PC-9 (cell line): Measurements from ENCODE around the gene STARD3NL. TPM values are rescaled to one million over a fixed set of nuclear protein-coding genes. Genes with fewer than 3 reads are reported as not detected.

Experiments
- BruUV-seq: library from RNA; stranded (reverse); fragments of 400-500 nt; replicated peaks from 2 replicates; lab custom pipeline; 2021; lab: Mats Ljungman, UMichigan
- CTCF ChIA-PET: fragments of 300-600 bp; sonication (Branson Sonifier 250); formaldehyde crosslinking; loops from one replicate; lab custom pipeline; 2022; ENCODE audit warnings: antibody characterized with exemption; lab: Charles Lee
- POLR2A ChIA-PET: fragments of 300-600 bp; sonication (Branson Sonifier 250); formaldehyde crosslinking; loops from one replicate; lab custom pipeline; 2022; ENCODE audit warnings: antibody characterized with exemption; ENCODE audit not compliant: unreplicated experiment; lab: Charles Lee
- DNase-seq, 2 experiments: peaks; one replicate each; pipeline versions ENCODE4 v3.0.0 to v3.0.0-alpha.2; 2015 to 2022; ENCODE audit warnings: mixed read lengths in 1 of 2
- H2AFZ ChIP-seq: fragments of 200-600 bp; sonication (generic); 2 replicates; pipeline ENCODE4 v1.8.1; 2017; ENCODE audit warnings: antibody characterized with exemption
- H3F3A ChIP-seq: fragments of 200-600 bp; sonication (generic); 2 replicates; pipeline ENCODE4 v1.8.1; 2017; ENCODE audit warnings: antibody characterized with exemption, mild to moderate bottlenecking, low read depth; ENCODE audit not compliant: insufficient read depth
- H3K27ac ChIP-seq: fragments of 200-600 bp; sonication (generic); 2 replicates; pipeline ENCODE4 v1.6.1; 2016; ENCODE audit warnings: mixed run types
- H3K27me3 ChIP-seq: fragments of 200-600 bp; sonication (generic); 2 replicates; pipeline ENCODE4 v1.6.1; 2016; ENCODE audit warnings: low read depth, mixed run types; ENCODE audit not compliant: insufficient read depth
- H3K36me3 ChIP-seq: fragments of 200-600 bp; sonication (generic); 2 replicates; pipeline ENCODE4 v1.6.1; 2016; ENCODE audit warnings: low read depth, mixed run types
- H3K4me1 ChIP-seq: fragments of 200-600 bp; sonication (generic); replicated peaks from 2 replicates; pipeline ENCODE4 v1.6.1; 2016; ENCODE audit warnings: mixed run types; ENCODE audit not compliant: insufficient read depth
- H3K4me2 ChIP-seq: fragments of 200-600 bp; sonication (generic); 2 replicates; pipeline ENCODE4 v1.6.1; 2017; ENCODE audit warnings: mixed run types
- H3K4me3 ChIP-seq: fragments of 200-600 bp; sonication (generic); 2 replicates; pipeline ENCODE4 v1.6.1; 2016; ENCODE audit warnings: mixed run types
- H3K79me2 ChIP-seq: fragments of 200-600 bp; sonication (generic); 2 replicates; pipeline ENCODE4 v1.6.1; 2017; ENCODE audit warnings: low read depth, mixed run types
- H3K9me2 ChIP-seq: fragments of 200-600 bp; sonication (generic); 2 replicates; pipeline ENCODE4 v1.8.1; 2017; ENCODE audit warnings: mild to moderate bottlenecking; ENCODE audit not compliant: insufficient read depth
- H3K9me3 ChIP-seq: fragments of 200-600 bp; sonication (generic); 2 replicates; pipeline ENCODE4 v1.8.1; 2016; ENCODE audit warnings: low read depth; ENCODE audit not compliant: insufficient read depth
- H4K20me1 ChIP-seq: fragments of 200-600 bp; sonication (generic); 2 replicates; pipeline ENCODE4 v1.8.1; 2017; ENCODE audit not compliant: insufficient read depth
- CTCF ChIP-seq: fragments of 200-600 bp; sonication (generic); conservative IDR thresholded peaks from 2 replicates; pipeline ENCODE4 v1.6.1; 2017; ENCODE audit warnings: mixed run types, antibody characterized with exemption, mild to moderate bottlenecking, moderate library complexity
- EZH2 ChIP-seq: fragments of 200-600 bp; sonication (generic); IDR thresholded peaks from 2 replicates; pipeline ENCODE4 v1.8.0; 2017; ENCODE audit warnings: antibody characterized with exemption, low read depth
- intact Hi-C: fragments of 100-400 bp; cut with micrococcal nuclease; formaldehyde crosslinking; loops from one replicate; pipeline ENCODE4 v1.10.0; 2022; ENCODE audit not compliant: unreplicated experiment
- total RNA-seq: library from RNA; stranded (reverse); gene quantifications from 2 replicates; pipeline ENCODE4 v1.2.3, GENCODE V29; 2021

Gene STARD3NL
- total RNA-seq, 1 experiment from 2014 or later = 41.4 TPM

- POLR2A ChIA-PET = no interaction called here
- intact Hi-C loops = loop anchor here (10.0 kb wide), 1 partner anchor 47 kb away; no protein-coding TSS in a partner anchor
Measured at GRCh38 chr7:38211940-38212339, 33.9 kb downstream of the STARD3NL start.

GRCh38 chr7:38215115-38215514, 37.1 kb downstream of the STARD3NL start:
- intact Hi-C loops = loop anchor here (10.0 kb wide), 1 partner anchor 50 kb away; no protein-coding TSS in a partner anchor
- no TSS peak for BruUV-seq
- no peak overlapping the region for H3K27ac ChIP-seq
- H3K27me3 ChIP-seq = no peaks in the 10 kb centered on the region
- DNase-seq = no peak
- no peaks in the 10 kb centered on the region for H3K9me3 ChIP-seq
- ChIA-PET POLR2A (no interaction called here), CTCF (interaction anchor here (1.2 kb wide), 2 partner anchors 18 to 155 kb away, joined by 4 to 8 read pairs; no protein-coding TSS in a partner anchor)
- no peaks in the 10 kb centered on the region for H3K9me2 ChIP-seq
- H4K20me1 ChIP-seq = no peaks in the 10 kb centered on the region
- no peak overlapping the region for H3K4me3 ChIP-seq
- H3K4me1 ChIP-seq = no peaks in the 10 kb centered on the region
- no peaks in the 10 kb centered on the region for H3F3A ChIP-seq
- no peaks in the 10 kb centered on the region for H3K36me3 ChIP-seq
- no peak overlapping the region for H2AFZ ChIP-seq
- TF ChIP-seq EZH2 = no peak
- H3K4me2 ChIP-seq = no peak overlapping the region
- no peaks in the 10 kb centered on the region for H3K79me2 ChIP-seq

More at GRCh38 chr7:38211940-38212339, 33.9 kb downstream of the STARD3NL start:
- H3K9me2 ChIP-seq = no peaks in the 10 kb centered on the region
- no peaks in the 10 kb centered on the region for H3K36me3 ChIP-seq
- TF ChIP-seq EZH2 (no peak), CTCF (no peak)
- H2AFZ ChIP-seq = no peak overlapping the region
- no peaks in the 10 kb centered on the region for H3K79me2 ChIP-seq
- H3K9me3 ChIP-seq = no peaks in the 10 kb centered on the region
- H3F3A ChIP-seq = no peaks in the 10 kb centered on the region
- no peaks in the 10 kb centered on the region for H3K27me3 ChIP-seq
- CTCF ChIA-PET = no interaction called here
- no peak overlapping the region for H3K4me3 ChIP-seq
- BruUV-seq = no TSS peak
- H3K4me2 ChIP-seq = no peak overlapping the region
- H3K4me1 ChIP-seq = no peaks in the 10 kb centered on the region
- no peak overlapping the region for H3K27ac ChIP-seq
- H4K20me1 ChIP-seq = 0 out of 2 replicates have a peak, but pooled peaks cover 5% of the 10 kb centered on the region
- DNase-seq = no peak

- Histone ChIP-seq H3K36me3 (no peaks in the 10 kb centered on the region), H3K9me3 (no peaks in the 10 kb centered on the region)
- POLR2A ChIA-PET = no interaction called here
Measured at GRCh38 chr7:38215735-38216670, 38.0 kb downstream of the STARD3NL start.

More at GRCh38 chr7:38215735-38216670, 38.0 kb downstream of the STARD3NL start:
- H3K27me3 ChIP-seq = no peaks in the 10 kb centered on the region
- no peak overlapping the region for H2AFZ ChIP-seq
- TF ChIP-seq CTCF (peak; percentile 94), EZH2 (no peak)
- H4K20me1 ChIP-seq = no peaks in the 10 kb centered on the region
- no peaks in the 10 kb centered on the region for H3K79me2 ChIP-seq
- H3K4me1 ChIP-seq = no peaks in the 10 kb centered on the region
- no peaks in the 10 kb centered on the region for H3K9me2 ChIP-seq
- no peak overlapping the region for H3K27ac ChIP-seq
- CTCF ChIA-PET = interaction anchor here (0.6 to 1.2 kb wide), 6 partner anchors 19 to 285 kb away, joined by 3 to 8 read pairs (median 4); no protein-coding TSS in a partner anchor
- no peak overlapping the region for H3K4me2 ChIP-seq
- intact Hi-C loops = loop anchor here (10.0 kb wide), 1 partner anchor 51 kb away; no protein-coding TSS in a partner anchor
- H3K4me3 ChIP-seq = no peak overlapping the region
- no peaks in the 10 kb centered on the region for H3F3A ChIP-seq
- BruUV-seq = no TSS peak
- DNase-seq = peak in 1 of 2 experiments; percentile 44
